Liver (tissue), 3 donors: ENCODE data around the gene FNDC1.

Experiments
- GABPA ChIP-seq, 2 donors: IDR thresholded peaks in 1 of 2; conservative IDR thresholded peaks in 1 of 2; 2 replicates each; pipeline ENCODE4 v1.6.1; 2016; ENCODE audit warnings: antibody characterized with exemption in 2 of 2, mild to moderate bottlenecking in 1 of 2, moderate library complexity in 1 of 2
- MAX ChIP-seq: IDR thresholded peaks from 2 replicates; pipeline ENCODE4 v1.6.1; 2016; ENCODE audit warnings: antibody characterized with exemption
- TF ChIP-seq, protein P1 (sequence below): fragments of 150-350 bp; IDR thresholded peaks from 2 replicates; pipeline ENCODE4 v1.5.1; 2017; ENCODE audit warnings: improper control_type of control experiment, low read depth, low read length; ENCODE audit not compliant: missing input control
- TF ChIP-seq, protein P2 (sequence below): IDR thresholded peaks from 2 replicates; pipeline ENCODE4 v1.6.1; 2016; ENCODE audit warnings: antibody characterized with exemption
- donor health status: healthy.
- donor health status: healthy.

- no peak for TF ChIP-seq MAX
- TF ChIP-seq, protein P1, sequence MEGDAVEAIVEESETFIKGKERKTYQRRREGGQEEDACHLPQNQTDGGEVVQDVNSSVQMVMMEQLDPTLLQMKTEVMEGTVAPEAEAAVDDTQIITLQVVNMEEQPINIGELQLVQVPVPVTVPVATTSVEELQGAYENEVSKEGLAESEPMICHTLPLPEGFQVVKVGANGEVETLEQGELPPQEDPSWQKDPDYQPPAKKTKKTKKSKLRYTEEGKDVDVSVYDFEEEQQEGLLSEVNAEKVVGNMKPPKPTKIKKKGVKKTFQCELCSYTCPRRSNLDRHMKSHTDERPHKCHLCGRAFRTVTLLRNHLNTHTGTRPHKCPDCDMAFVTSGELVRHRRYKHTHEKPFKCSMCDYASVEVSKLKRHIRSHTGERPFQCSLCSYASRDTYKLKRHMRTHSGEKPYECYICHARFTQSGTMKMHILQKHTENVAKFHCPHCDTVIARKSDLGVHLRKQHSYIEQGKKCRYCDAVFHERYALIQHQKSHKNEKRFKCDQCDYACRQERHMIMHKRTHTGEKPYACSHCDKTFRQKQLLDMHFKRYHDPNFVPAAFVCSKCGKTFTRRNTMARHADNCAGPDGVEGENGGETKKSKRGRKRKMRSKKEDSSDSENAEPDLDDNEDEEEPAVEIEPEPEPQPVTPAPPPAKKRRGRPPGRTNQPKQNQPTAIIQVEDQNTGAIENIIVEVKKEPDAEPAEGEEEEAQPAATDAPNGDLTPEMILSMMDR: no peak
- TF ChIP-seq, protein P2, sequence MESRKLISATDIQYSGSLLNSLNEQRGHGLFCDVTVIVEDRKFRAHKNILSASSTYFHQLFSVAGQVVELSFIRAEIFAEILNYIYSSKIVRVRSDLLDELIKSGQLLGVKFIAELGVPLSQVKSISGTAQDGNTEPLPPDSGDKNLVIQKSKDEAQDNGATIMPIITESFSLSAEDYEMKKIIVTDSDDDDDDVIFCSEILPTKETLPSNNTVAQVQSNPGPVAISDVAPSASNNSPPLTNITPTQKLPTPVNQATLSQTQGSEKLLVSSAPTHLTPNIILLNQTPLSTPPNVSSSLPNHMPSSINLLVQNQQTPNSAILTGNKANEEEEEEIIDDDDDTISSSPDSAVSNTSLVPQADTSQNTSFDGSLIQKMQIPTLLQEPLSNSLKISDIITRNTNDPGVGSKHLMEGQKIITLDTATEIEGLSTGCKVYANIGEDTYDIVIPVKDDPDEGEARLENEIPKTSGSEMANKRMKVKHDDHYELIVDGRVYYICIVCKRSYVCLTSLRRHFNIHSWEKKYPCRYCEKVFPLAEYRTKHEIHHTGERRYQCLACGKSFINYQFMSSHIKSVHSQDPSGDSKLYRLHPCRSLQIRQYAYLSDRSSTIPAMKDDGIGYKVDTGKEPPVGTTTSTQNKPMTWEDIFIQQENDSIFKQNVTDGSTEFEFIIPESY: no peak
- TF ChIP-seq GABPA (IDR thresholded peaks at IDR 0.05 in 1 of 2, conservative IDR thresholded peaks at IDR 0.05 in 1 of 2): no peak
Measured at GRCh38 chr6:159303784-159304183, 134.6 kb downstream of the FNDC1 start.
